B cell (primary cell): ENCODE measurements around the gene ACAD11. TPM values are rescaled to one million over a fixed set of nuclear protein-coding genes. Genes with fewer than 3 reads are reported as not detected.

Experiments used
- ATAC-seq: fragments of 200-7000 bp; cut with Tn5 transposase; one replicate; pipeline ENCODE4 v1.10.0; 2021; ENCODE audit warnings: low read depth, mild to moderate bottlenecking, moderate number of reproducible peaks, moderate library complexity
- CTCF ChIA-PET: fragments of 350-600 bp; sonication (Branson Sonifier 250); formaldehyde crosslinking; loops from one replicate; lab custom pipeline; 2021; ENCODE audit warnings: antibody characterized with exemption, inconsistent platforms; lab: Charles Lee
- POLR2A ChIA-PET: fragments of 350-600 bp; sonication (Branson Sonifier 250); formaldehyde crosslinking; loops from one replicate; lab custom pipeline; 2021; ENCODE audit warnings: antibody characterized with exemption; lab: Charles Lee
- DNase-seq: peaks from one replicate; pipeline ENCODE4 v3.0.0; 2013
- H2AFZ ChIP-seq: 2 replicates; pipeline ENCODE4 v1.6.1; 2012; ENCODE audit warnings: mild to moderate bottlenecking, low read depth, low read length; ENCODE audit not compliant: insufficient read depth, poor library complexity, severe bottlenecking
- H3K27ac ChIP-seq, 2 donors: 1 replicate in 1 of 2; 2 replicates in 1 of 2; pipeline ENCODE4 v1.5.1; 2012 to 2013; ENCODE audit warnings: low read length in 2 of 2, mild to moderate bottlenecking in 2 of 2, moderate library complexity in 1 of 2
- H3K27me3 ChIP-seq, 4 experiments: fragments of 200-600 bp in 1 of 4; sonication (generic) in 1 of 4; replicated peaks in 1 of 4; 1 replicate in 2 of 4; 2 replicates in 2 of 4; pipeline versions ENCODE4 v1.6.1 to v1.7.0; 2013 to 2016; ENCODE audit warnings: low read length in 3 of 4, mild to moderate bottlenecking in 2 of 4, mixed read lengths in 1 of 4, moderate library complexity in 1 of 4; ENCODE audit not compliant: insufficient read depth in 4 of 4, control insufficient read depth in 3 of 4; ENCODE audit errors: control extremely low read depth in 1 of 4
- H3K36me3 ChIP-seq, 2 experiments: replicated peaks in 1 of 2; 1 replicate in 1 of 2; 2 replicates in 1 of 2; pipeline versions ENCODE4 v1.6.1 to v1.7.1; 2013; ENCODE audit warnings: low read length in 1 of 2; ENCODE audit not compliant: insufficient read depth in 2 of 2, control insufficient read depth in 1 of 2; ENCODE audit errors: control extremely low read depth in 1 of 2, extremely low read depth in 1 of 2
- H3K4me1 ChIP-seq, 2 donors: fragments of 200-600 bp in 1 of 2; sonication (generic) in 1 of 2; 1 replicate in 1 of 2; 2 replicates in 1 of 2; pipeline versions ENCODE4 v1.5.1 to v1.6.1; 2013 to 2017; ENCODE audit warnings: low read length in 2 of 2; ENCODE audit not compliant: control insufficient read depth in 2 of 2, insufficient read depth in 2 of 2
- H3K4me2 ChIP-seq: replicated peaks from 2 replicates; pipeline ENCODE3; 2012; ENCODE audit warnings: mild to moderate bottlenecking, low read depth, low read length; ENCODE audit not compliant: poor library complexity, severe bottlenecking
- H3K4me3 ChIP-seq, 5 experiments: fragments of 200-600 bp in 1 of 5; sonication (generic) in 1 of 5; 1 replicate in 3 of 5; 2 replicates in 2 of 5; pipeline versions ENCODE4 v1.5.1 to v1.7.0; 2011 to 2016; ENCODE audit warnings: low read length in 4 of 5, mild to moderate bottlenecking in 4 of 5, low read depth in 2 of 5, control low read depth in 1 of 5, moderate library complexity in 1 of 5; ENCODE audit not compliant: insufficient read depth in 1 of 5; ENCODE audit errors: control extremely low read depth in 1 of 5, extremely low read depth in 1 of 5
- H3K79me2 ChIP-seq: fragments of 200-600 bp; sonication (generic); one replicate; pipeline ENCODE4 v1.6.0; 2016; ENCODE audit warnings: low read length; ENCODE audit not compliant: control insufficient read depth, insufficient read depth
- H3K9ac ChIP-seq: fragments of 200-600 bp; sonication (generic); 2 replicates; pipeline ENCODE4 v1.6.1; 2017; ENCODE audit warnings: mild to moderate bottlenecking, low read length, moderate library complexity
- H3K9me3 ChIP-seq, 3 donors: one replicate each; pipeline versions ENCODE4 v1.6.1 to v1.7.1; 2013; ENCODE audit warnings: low read length in 2 of 3; ENCODE audit not compliant: control insufficient read depth in 2 of 3, insufficient read depth in 1 of 3; ENCODE audit errors: control extremely low read depth in 1 of 3
- H4K20me1 ChIP-seq: 2 replicates; pipeline ENCODE4 v1.6.0; 2012; ENCODE audit warnings: mild to moderate bottlenecking, low read length; ENCODE audit not compliant: insufficient read depth, control insufficient read depth, poor library complexity, severe bottlenecking
- H3K27ac Mint-ChIP-seq: one replicate; pipeline ENCODE4 v1.8.0; 2021; ENCODE audit warnings: mixed read lengths
- H3K27me3 Mint-ChIP-seq: one replicate; pipeline ENCODE4 v1.8.0; 2021; ENCODE audit warnings: mixed read lengths
- H3K4me1 Mint-ChIP-seq: one replicate; pipeline ENCODE4 v1.8.0; 2021; ENCODE audit warnings: mixed read lengths
- H3K4me3 Mint-ChIP-seq: one replicate; pipeline ENCODE4 v1.8.0; 2021; ENCODE audit warnings: mixed read lengths
- H3K9me3 Mint-ChIP-seq: one replicate; pipeline ENCODE4 v1.8.0; 2022; ENCODE audit warnings: mixed read lengths; ENCODE audit not compliant: insufficient read depth
- CTCF ChIP-seq: fragments of 200-600 bp; IDR thresholded peaks from one replicate; pipeline ENCODE4 v1.8.0; 2022; ENCODE audit warnings: antibody characterized with exemption, mild to moderate bottlenecking
- EZH2 ChIP-seq: IDR thresholded peaks from 2 replicates; pipeline ENCODE4 v1.6.1; 2012; ENCODE audit warnings: borderline replicate concordance, low read depth, mild to moderate bottlenecking, moderate library complexity, low read length; ENCODE audit not compliant: insufficient read depth, poor library complexity, severe bottlenecking
- WGBS: methylation state at CpG from one replicate; pipeline ENCODE4 v1.1.5; 2013; ENCODE audit warnings: missing lambda C conversion rate; ENCODE audit not compliant: insufficient coverage; 5-methylcytosine and 5-hydroxymethylcytosine counted together
- intact Hi-C: fragments of 100-400 bp; cut with micrococcal nuclease; formaldehyde crosslinking; loops from one replicate; pipeline ENCODE4 v1.10.0; 2022
- polyA plus RNA-seq: library from polyadenylated mRNA; depleted of rRNA; stranded (reverse); fragments of >200 nt; gene quantifications from 2 replicates; pipeline ENCODE4 v1.2.3, GENCODE V29; 2012
- total RNA-seq, 2 donors: library from RNA; stranded (reverse); fragments of 120-200 nt in 1 of 2; gene quantifications; 1 replicate in 1 of 2; 2 replicates in 1 of 2; pipeline versions ENCODE4 v1.2.3 to v1.2.4, GENCODE V29; 2013 to 2022

Gene ACAD11
- total and polyA plus RNA-seq, 2 donors (not counting 1 experiment from before 2014, with no cell fraction given), result 23.4 to 26.9 TPM

GRCh38 chr3:132654190-132654589 is 5.4 kb downstream of the ACAD11 start:
- H3K4me3 ChIP-seq, result no peak overlapping the region
- H3K36me3 ChIP-seq, result no peaks in the 10 kb centered on the region
- H3K27me3 ChIP-seq, result no peaks in the 10 kb centered on the region
- 92% methylated on average over 1 of the region's 2 CpGs for WGBS
- no peak overlapping the region for H3K4me3 Mint-ChIP-seq
- H3K9ac ChIP-seq, result no peak overlapping the region
- intact Hi-C loops, result no loop called here
- ChIA-PET POLR2A (interaction anchor here (0.6 kb wide), 1 partner anchor 770 kb away, joined by 3 read pairs; no protein-coding TSS in a partner anchor), CTCF (interaction anchor here (1.0 kb wide), 1 partner anchor 13 kb away, joined by 3 read pairs; no protein-coding TSS in a partner anchor)
- no peak for TF ChIP-seq CTCF
- no peak for TF ChIP-seq EZH2
- ATAC-seq (no peak), DNase-seq (no peak)
- no peaks in the 10 kb centered on the region for H3K9me3 ChIP-seq
- H3K27ac ChIP-seq, result no peak overlapping the region
- no peaks in the 10 kb centered on the region for H3K9me3 Mint-ChIP-seq
- peaks cover 18% of the 10 kb centered on the region for H3K79me2 ChIP-seq
- no peaks in the 10 kb centered on the region for H3K27me3 Mint-ChIP-seq
- H3K4me1 ChIP-seq, result peaks cover 5 to 9% of the 10 kb centered on the region in 2 donors
- no peak overlapping the region for H3K4me2 ChIP-seq
- peaks cover 8% of the 10 kb centered on the region for H3K4me1 Mint-ChIP-seq
- H4K20me1 ChIP-seq, result no peaks in the 10 kb centered on the region
- H3K27ac Mint-ChIP-seq, result no peak overlapping the region
- no peak overlapping the region for H2AFZ ChIP-seq

- no peak overlapping the region for H2AFZ ChIP-seq
- no peaks in the 10 kb centered on the region for H3K4me1 Mint-ChIP-seq
Measured at GRCh38 chr3:132652640-132653270, 6.9 kb downstream of the ACAD11 start.

More at GRCh38 chr3:132652640-132653270, 6.9 kb downstream of the ACAD11 start:
- ATAC-seq (no peak), DNase-seq (no peak)
- Histone ChIP-seq H3K9me3 (no peaks in the 10 kb centered on the region), H3K9ac (no peak overlapping the region), H3K4me3 (no peak overlapping the region), H3K36me3 (no peaks in the 10 kb centered on the region), H3K79me2 (peaks cover 9% of the 10 kb centered on the region), H3K27ac (no peak overlapping the region), H4K20me1 (no peaks in the 10 kb centered on the region), H3K27me3 (no peaks in the 10 kb centered on the region), H3K4me1 (no peaks in the 10 kb centered on the region), H3K4me2 (no peak overlapping the region)
- WGBS, result 100% methylated on average over 1 of the region's 1 CpG
- H3K27me3 Mint-ChIP-seq, result no peaks in the 10 kb centered on the region
- intact Hi-C loops, result no loop called here
- no peak overlapping the region for H3K27ac Mint-ChIP-seq
- ChIA-PET POLR2A (no interaction called here), CTCF (interaction anchor here (1.1 to 2.1 kb wide), 3 partner anchors 11 to 117 kb away, joined by 3 to 12 read pairs (median 4); no protein-coding TSS in a partner anchor)
- no peak overlapping the region for H3K4me3 Mint-ChIP-seq
- no peaks in the 10 kb centered on the region for H3K9me3 Mint-ChIP-seq
- TF ChIP-seq CTCF (no peak), EZH2 (no peak)
